Tibial artery (tissue), 4 donors: ENCODE measurements around the gene ARHGEF2.

Source experiments
- DNase-seq, 2 donors: peaks; one replicate each; pipeline ENCODE4 v3.0.0-alpha.2; 2019
- H3K27ac ChIP-seq, 2 donors: fragments of 200-600 bp; sonication (generic) in 1 of 2; 1 replicate in 1 of 2; 2 replicates in 1 of 2; pipeline ENCODE4 v1.5.1; 2018 to 2019; ENCODE audit warnings: mild to moderate bottlenecking in 1 of 2
- H3K27me3 ChIP-seq, 2 donors: fragments of 200-600 bp; sonication (generic) in 1 of 2; one replicate each; pipeline versions ENCODE4 v1.5.1 to v1.6.0; 2016 to 2019
- H3K36me3 ChIP-seq, 3 donors: fragments of 200-600 bp; sonication (generic) in 2 of 3; one replicate each; pipeline ENCODE4 v1.5.1; 2016 to 2019; ENCODE audit warnings: mild to moderate bottlenecking in 2 of 3
- H3K4me1 ChIP-seq, 4 donors: fragments of 200-600 bp; sonication (generic) in 2 of 4; 1 replicate in 3 of 4; 2 replicates in 1 of 4; pipeline ENCODE4 v1.5.1; 2016 to 2019
- H3K4me3 ChIP-seq, 2 donors: fragments of 200-600 bp; sonication (generic) in 1 of 2; 1 replicate in 1 of 2; 2 replicates in 1 of 2; pipeline ENCODE4 v1.5.1; 2018 to 2019; ENCODE audit warnings: mild to moderate bottlenecking in 2 of 2
- H3K9me3 ChIP-seq, 3 donors: fragments of 200-600 bp; sonication (generic) in 1 of 3; one replicate each; pipeline ENCODE4 v1.5.1; 2016 to 2019
- intact Hi-C: fragments of 100-400 bp; cut with DNase I; formaldehyde crosslinking; loops from one replicate; pipeline ENCODE4 v1.15.0; 2023; ENCODE audit warnings: low total_unique reads
- TF ChIP-seq, protein P1 (sequence below), 2 experiments: fragments of 200-600 bp in 1 of 2; fragments of 450-650 bp in 1 of 2; IDR thresholded peaks; one replicate each; pipeline ENCODE4 v1.5.1; 2017 to 2019; ENCODE audit warnings: antibody characterized with exemption in 2 of 2, mild to moderate bottlenecking in 1 of 2, moderate library complexity in 1 of 2

ARHGEF2 gene

GRCh38 chr1:155976913-155977689 is 1.2 kb downstream of the ARHGEF2 start:
- no peaks in the 10 kb centered on the region for H3K9me3 ChIP-seq
- H3K27me3 ChIP-seq: no peaks in the 10 kb centered on the region
- peak overlapping the region; percentile 89 to 98 for H3K4me3 ChIP-seq
- intact Hi-C loops: no loop called here
- TF ChIP-seq, protein P1, sequence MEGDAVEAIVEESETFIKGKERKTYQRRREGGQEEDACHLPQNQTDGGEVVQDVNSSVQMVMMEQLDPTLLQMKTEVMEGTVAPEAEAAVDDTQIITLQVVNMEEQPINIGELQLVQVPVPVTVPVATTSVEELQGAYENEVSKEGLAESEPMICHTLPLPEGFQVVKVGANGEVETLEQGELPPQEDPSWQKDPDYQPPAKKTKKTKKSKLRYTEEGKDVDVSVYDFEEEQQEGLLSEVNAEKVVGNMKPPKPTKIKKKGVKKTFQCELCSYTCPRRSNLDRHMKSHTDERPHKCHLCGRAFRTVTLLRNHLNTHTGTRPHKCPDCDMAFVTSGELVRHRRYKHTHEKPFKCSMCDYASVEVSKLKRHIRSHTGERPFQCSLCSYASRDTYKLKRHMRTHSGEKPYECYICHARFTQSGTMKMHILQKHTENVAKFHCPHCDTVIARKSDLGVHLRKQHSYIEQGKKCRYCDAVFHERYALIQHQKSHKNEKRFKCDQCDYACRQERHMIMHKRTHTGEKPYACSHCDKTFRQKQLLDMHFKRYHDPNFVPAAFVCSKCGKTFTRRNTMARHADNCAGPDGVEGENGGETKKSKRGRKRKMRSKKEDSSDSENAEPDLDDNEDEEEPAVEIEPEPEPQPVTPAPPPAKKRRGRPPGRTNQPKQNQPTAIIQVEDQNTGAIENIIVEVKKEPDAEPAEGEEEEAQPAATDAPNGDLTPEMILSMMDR (IDR thresholded peaks at IDR 0.05): no peak
- peaks cover 5 to 80% (median 69%) of the 10 kb centered on the region in 4 donors for H3K4me1 ChIP-seq
- H3K36me3 ChIP-seq: no peaks in the 10 kb centered on the region
- DNase-seq: no peak
- peak overlapping the region; percentile 98 to 99 for H3K27ac ChIP-seq

GRCh38 chr1:155976062-155976912 is 2.1 kb downstream of the ARHGEF2 start:
- no peaks in the 10 kb centered on the region for H3K27me3 ChIP-seq
- peak; percentile 78 to 92 for DNase-seq
- no peaks in the 10 kb centered on the region for H3K36me3 ChIP-seq
- TF ChIP-seq, protein P1 (IDR thresholded peaks at IDR 0.05): no peak
- intact Hi-C loops: no loop called here
- H3K4me3 ChIP-seq: peak overlapping the region; percentile 89 to 98
- peak overlapping the region; percentile 98 to 99 for H3K27ac ChIP-seq
- no peaks in the 10 kb centered on the region for H3K9me3 ChIP-seq
- peaks cover 5 to 80% (median 69%) of the 10 kb centered on the region in 4 donors for H3K4me1 ChIP-seq

DNA sequence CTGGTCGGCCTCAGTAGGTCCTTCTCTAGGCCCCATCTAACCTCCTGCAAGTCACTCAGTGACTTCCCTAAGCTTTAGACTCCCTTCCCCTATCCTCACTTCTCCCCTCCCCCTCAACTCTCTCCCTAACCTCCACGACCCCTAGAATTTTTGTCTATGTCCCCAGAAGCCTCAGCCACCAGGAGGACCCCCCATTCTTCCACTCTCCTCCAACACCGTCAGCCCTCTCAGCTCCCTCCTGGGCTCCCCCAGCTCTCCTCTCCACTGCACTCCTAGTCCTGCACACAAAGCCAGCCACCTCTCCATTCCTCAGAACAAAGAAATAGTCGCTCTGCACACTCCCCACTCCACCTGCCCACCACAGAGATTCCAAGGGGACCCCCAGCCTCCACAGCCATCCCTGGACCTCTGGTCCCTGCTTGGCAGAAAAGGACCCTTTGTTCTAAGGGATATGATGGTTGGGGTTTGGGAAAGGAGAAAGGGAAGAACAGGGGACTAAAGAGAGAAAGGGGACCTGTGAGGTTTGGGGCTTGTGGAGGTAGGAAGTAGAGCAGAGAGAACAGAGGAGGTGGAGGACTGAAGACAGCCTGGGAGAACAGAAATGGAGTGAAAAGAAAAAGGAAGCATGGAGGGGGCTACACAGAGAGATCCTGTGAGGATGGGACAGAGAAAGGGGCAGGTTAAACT is 2.8 kb downstream of the ARHGEF2 start:
- no peaks in the 10 kb centered on the region for H3K36me3 ChIP-seq
- no peaks in the 10 kb centered on the region for H3K9me3 ChIP-seq
- no peaks in the 10 kb centered on the region for H3K27me3 ChIP-seq
- H3K27ac ChIP-seq: peak overlapping the region; percentile 98 to 99
- TF ChIP-seq, protein P1 (IDR thresholded peaks at IDR 0.05): no peak
- H3K4me1 ChIP-seq: peaks cover 5 to 80% (median 69%) of the 10 kb centered on the region in 4 donors
- H3K4me3 ChIP-seq: peak overlapping the region; percentile 89 to 98
- DNase-seq: no peak
- intact Hi-C loops: no loop called here

DNA sequence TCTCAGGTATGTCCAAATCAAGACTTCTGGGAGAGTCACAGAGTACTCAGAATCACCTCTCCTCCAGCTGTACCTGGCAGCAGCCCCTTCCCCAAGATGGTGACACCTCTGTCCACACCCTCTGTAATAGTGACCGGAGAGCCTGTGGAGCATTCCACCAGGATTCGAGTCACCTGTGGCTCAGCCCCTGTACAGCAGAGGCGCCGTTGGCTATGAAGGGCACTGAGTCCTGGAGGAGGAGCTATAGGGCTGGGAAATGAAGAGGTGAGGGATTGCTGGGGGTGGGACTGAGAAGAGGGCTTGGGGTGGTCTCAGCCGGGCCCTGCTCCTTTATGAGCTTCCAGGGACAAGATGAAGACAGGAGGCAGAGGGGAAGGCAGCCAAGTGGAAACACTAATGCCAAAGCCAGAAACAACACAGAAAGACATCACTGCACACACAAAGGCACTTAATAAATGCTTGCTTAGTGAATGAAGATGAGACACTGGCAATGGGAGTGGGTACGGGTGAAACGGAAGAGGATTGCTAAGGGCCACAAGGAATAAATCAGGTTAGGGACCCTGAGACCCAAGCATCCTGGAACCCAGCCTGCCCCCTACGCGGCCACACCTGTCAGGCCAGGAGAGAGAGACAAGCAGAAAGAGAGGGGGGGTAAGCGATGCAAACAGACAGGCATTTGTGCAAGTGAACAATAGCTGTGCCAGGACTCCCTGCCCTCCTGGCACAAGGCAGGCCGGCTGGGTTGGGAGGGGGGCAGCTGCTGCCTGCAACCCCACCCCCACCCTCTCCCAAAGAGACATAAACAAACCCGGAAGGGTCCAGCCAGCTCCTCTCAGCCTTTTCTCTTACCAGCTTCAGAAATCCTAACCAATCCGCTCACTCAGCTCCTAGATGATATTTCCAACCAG is 3.9 kb downstream of the ARHGEF2 start:
- Histone ChIP-seq H3K4me3 (peak overlapping the region; percentile 89 to 98), H3K9me3 (no peaks in the 10 kb centered on the region), H3K27me3 (no peaks in the 10 kb centered on the region), H3K4me1 (peaks cover 5 to 80% (median 69%) of the 10 kb centered on the region in 4 donors), H3K27ac (peak overlapping the region; percentile 98 to 99), H3K36me3 (peaks cover 0 to 6% (median 2%) of the 10 kb centered on the region in 3 donors)
- TF ChIP-seq, protein P1 (IDR thresholded peaks at IDR 0.05): no peak
- intact Hi-C loops: no loop called here
- DNase-seq: no peak
